Activated gamma-delta T cell treated with anti-CD3 and anti-CD28 coated beads, Interleukin-2, amount 50 U/mL, for 16 hours (primary cell): ENCODE data around the gene GAPVD1.

Experiments used
- DNase-seq: peaks from one replicate; pipeline ENCODE4 v3.0.0-alpha.2; 2020; ENCODE audit warnings: low read depth

GAPVD1 gene

DNA sequence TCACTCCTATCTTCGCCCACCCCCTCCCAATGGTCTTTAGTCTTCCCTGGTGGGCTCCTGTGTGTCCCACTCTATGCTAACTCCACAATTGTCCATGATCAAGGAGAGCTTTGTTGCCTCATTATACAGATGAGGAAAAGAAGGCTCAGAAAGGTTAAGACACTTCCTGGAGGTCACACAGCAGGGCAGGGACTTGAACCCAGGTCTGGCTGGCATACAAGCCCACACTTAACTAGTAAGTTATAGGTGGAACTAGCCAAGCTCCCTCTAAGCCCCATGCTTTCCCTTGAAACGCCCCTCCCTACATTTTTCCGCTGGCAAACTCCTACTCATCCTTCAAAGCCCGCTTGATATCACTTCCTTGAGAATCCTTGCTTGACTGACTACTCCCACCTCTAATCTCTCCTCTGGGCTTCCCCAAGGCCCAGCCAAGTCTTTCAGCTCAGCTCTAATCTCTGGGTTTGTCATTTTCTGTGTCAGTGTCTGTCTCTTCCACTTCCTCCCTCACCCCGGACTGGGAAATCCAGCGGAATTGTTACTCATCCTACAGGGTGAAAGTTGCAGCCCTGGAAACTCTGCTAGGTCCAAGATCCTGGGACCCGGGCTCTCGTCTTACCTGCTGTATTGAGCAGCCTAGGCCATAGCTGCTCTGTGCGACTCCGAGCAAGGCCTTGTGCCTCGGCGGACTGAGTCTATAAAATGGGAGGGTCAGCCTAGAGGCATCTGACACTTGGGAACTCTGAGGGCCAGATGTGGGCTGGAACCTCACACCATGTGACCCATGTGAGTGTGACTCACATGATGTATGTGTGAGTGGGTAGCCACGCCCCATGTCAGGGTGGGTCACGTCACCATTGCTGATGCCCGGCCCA lies 144.5 kb downstream of the GAPVD1 start:
- no peak for DNase-seq

GRCh38 chr9:125406810-125407087 lies 145.1 kb downstream of the GAPVD1 start:
- no peak for DNase-seq

DNA sequence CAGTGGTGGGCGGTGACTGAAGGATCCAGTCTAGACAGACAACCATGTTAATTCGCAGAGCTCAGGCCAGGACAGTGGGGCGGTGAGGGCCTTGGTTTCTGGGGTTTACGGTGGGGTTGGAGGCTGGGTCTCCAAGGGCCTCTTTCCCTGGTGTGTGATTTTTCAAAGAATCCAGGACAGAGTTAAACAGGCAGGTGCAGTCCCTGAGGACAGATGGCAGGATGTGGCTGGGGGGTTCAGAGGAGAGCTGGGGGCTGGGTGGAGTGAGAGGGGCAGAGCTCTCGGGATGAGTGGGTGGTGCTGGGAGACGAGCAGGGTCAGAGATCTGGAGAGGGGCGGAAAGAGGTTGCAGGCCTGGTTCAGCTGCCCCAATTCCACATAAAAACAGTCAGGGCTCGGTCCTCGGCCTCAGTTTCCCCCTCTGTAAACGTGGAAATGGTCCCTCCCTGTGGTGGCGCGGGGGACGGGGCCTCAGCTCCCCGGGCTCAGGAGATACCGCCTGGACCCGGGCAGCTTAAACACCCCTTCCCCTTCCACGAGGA lies 145.9 kb downstream of the GAPVD1 start:
- no peak for DNase-seq

- DNase-seq, result peak; percentile 65
Observed at GRCh38 chr9:125407974-125408900, 146.6 kb downstream of the GAPVD1 start.

- no peak for DNase-seq
Observed at GRCh38 chr9:125409217-125409636, 147.6 kb downstream of the GAPVD1 start.

DNA sequence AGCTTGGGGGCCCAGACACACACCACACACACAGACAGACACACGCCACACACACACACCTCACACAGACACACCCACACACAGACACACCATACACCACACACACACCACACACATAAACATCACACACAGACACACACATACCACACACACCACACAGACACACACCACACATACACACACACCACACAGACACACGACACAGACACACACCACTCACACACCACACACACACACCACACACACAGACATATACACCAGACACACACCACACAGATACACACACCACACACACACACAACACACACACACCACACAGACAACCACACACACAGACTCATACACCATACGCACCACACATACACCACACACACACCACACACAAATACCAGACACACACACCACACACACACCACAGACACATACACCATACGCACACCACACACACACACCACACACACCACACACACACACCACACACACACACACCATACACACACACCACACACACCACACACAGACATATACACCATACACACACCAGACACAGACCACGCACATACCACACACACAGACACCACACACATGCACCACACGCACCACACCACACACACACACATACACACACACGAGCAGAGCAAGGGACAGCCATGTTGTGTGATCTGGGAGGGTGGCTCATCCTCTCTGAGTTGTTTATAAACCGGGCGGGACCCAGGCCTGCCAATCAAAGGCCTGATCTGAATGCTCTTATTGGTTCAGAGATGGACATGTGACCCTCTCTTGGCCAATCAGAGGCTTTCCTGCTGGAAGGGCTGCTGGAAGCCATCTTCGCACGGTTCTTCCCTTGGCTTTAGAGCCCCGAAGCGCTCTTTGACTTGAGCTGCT lies 148.3 kb downstream of the GAPVD1 start:
- DNase-seq, result no peak

DNA sequence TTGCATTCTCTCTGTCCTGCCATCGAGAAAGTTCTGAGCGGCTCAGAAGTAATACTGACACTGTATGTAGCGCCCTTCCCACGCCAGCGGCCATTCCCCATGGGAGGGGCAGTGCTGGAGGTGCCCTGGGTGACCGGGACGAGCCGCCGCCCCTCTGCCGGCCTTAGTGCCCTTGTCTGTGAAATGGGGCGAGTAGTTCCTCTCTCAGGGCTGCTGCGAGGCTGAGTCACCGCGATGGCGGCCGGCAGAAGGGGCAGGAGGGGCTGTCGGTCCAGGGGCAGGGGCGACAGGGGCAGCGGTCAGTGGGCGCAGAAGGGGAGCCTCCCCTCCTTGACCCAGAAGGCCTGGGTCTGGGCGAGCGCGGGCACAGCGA lies 148.9 kb downstream of the GAPVD1 start:
- DNase-seq, result no peak

DNA sequence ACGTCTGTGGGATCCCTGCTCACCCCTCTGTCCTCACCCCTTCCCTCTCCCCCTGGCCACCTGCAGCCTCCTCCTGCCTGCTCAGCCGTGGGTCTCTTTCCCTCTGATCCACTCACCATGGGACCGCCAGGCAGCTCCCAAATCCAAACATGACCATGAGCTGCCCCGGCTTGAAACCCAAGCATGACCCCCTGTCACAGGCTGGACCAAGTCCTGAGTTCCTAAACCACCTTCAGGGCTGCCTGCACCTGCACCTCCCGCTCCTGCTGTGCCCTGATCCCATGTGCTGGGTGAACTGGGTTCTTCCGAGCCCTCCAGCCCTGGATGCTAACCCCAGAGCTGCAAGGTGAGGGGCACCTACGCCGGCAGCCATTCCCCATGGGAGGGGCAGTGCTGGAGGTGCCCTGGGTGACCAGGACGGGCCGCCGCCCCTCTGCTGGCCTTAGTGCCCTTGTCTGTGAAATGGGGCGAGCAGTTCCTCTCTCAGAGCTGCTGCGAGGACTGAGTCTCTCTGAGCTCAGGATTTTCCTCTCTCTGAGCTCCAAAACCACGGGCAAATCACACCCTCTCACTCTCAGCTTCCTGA lies 149.6 kb downstream of the GAPVD1 start:
- no peak for DNase-seq

GRCh38 chr9:125412166-125412565 lies 150.5 kb downstream of the GAPVD1 start:
- no peak for DNase-seq

- DNase-seq, result no peak
Observed at GRCh38 chr9:125413579-125413978, 152.0 kb downstream of the GAPVD1 start.

DNA sequence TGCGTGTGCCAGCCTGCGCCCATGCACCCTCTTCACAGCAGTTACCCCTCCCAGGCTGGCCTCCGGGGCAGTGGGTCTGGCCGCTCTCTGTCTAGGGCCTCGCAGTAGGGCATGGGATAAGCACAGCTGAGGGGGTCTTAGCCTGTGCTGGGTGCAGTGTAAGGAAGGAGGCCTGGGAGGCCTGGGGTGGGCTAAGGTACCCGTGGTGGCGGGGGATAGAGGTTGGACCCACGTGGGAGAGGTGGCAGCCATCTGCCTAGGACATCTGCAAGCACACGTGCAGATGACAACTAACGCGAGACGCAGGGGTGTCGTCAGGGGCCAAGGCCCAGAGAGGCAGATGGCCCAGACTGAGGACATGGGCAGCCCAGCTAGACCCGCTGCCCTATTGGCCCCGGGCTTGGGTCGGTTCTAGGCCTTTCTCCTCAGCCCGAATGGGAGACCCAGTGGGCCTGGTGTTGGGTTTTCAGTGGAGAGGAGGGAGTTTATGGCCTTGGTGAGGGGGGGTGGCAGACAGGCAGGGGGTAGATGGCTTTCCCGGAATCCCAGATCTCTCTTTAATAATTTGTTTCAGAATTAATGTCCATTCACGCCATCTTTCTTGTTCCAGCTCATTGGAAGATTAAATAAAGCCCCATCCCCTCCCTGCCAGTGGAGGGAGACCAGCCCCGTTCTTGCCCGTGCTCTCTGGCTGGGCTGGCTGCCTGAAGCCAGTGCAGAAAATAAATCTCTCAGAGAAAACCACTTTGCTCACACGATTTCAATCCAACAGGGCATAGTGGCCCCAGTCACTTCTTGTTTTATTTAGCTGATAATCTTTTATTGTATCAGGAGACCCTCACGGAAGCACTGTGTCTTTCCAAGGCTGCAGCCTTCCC lies 154.2 kb downstream of the GAPVD1 start:
- no peak for DNase-seq

DNA sequence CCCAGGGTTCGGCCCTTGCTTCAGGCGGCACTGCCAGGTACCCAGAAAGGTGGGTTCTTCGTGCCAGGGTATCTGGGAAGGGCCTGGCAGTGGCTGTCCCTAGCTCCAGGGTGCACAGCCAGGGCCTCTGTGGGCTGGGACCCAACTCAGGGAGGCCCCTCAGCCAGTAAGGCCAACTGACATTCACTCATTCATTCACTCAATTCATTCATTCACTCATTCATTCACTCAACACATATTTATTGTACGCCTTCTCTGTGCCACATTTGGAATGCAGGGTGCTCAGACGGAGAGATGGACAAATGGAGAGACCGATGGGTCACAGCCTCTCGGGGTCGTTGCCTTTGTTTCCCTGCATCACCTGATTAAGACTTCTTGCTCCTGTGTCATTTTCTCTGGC lies 154.9 kb downstream of the GAPVD1 start:
- no peak for DNase-seq
